Activated T-helper 17 cell treated with anti-CD3 and anti-CD28 coated beads, Interleukin-2, amount 50 U/mL, for 72 hours (primary cell): Measurements from ENCODE around the gene KYNU. TPM values are rescaled to one million over a fixed set of nuclear protein-coding genes. Genes with fewer than 3 reads are reported as not detected.
"Not testable (repeated sequence)": the region's sequence is repeated elsewhere in the genome, so short reads cannot be mapped to it uniquely, and the experiment has no call there.

Experiments
- ATAC-seq: fragments of 150-1000 bp; cut with Tn5 transposase; replicated peaks from 2 replicates; pipeline ENCODE4 v1.10.0; 2021; ENCODE audit warnings: mild to moderate bottlenecking, moderate library complexity
- H3K27ac Mint-ChIP-seq: one replicate; pipeline ENCODE4 v1.8.0; 2022; ENCODE audit warnings: mixed read lengths
- H3K27me3 Mint-ChIP-seq: one replicate; pipeline ENCODE4 v1.8.0; 2022; ENCODE audit warnings: mixed read lengths
- H3K36me3 Mint-ChIP-seq: one replicate; pipeline ENCODE4 v1.8.0; 2022; ENCODE audit warnings: low read depth, mild to moderate bottlenecking, mixed read lengths
- H3K4me1 Mint-ChIP-seq: one replicate; pipeline ENCODE4 v1.8.0; 2022; ENCODE audit warnings: mixed read lengths
- H3K4me3 Mint-ChIP-seq: one replicate; pipeline ENCODE4 v1.8.0; 2022; ENCODE audit warnings: mild to moderate bottlenecking, mixed read lengths
- H3K9me3 Mint-ChIP-seq: one replicate; pipeline ENCODE4 v1.8.0; 2022; ENCODE audit warnings: mixed read lengths
- total RNA-seq, 2 donors: library from RNA; stranded (reverse); gene quantifications; one replicate each; pipeline ENCODE4 v1.2.3, GENCODE V29; 2022

The KYNU gene
- total RNA-seq, 2 donors from 2014 or later: 0.05 TPM; not detected in 1

DNA sequence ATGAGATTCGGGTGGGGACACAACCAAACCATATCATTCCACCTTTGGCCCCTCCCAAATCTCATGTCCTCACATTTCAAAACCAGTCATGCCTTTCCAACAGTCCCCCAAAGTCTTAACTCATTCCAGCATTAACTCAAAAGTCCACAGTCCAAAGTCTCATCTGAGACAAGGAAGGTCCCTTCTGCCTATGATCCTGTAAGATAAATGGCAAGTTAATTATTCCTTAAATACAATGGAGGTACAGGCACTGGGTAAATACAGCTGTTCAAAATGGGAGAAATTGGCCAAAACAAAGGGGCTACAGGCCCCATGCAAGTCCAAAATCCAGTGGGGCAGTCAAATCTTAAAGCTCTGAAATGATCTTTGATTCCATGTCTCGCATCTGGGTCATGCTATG, 71.3 kb downstream of the KYNU start:
- not testable (repeated sequence) for H3K4me1 Mint-ChIP-seq, H3K4me3 Mint-ChIP-seq, ATAC-seq, H3K27ac Mint-ChIP-seq, H3K27me3 Mint-ChIP-seq, H3K36me3 Mint-ChIP-seq, H3K9me3 Mint-ChIP-seq

DNA sequence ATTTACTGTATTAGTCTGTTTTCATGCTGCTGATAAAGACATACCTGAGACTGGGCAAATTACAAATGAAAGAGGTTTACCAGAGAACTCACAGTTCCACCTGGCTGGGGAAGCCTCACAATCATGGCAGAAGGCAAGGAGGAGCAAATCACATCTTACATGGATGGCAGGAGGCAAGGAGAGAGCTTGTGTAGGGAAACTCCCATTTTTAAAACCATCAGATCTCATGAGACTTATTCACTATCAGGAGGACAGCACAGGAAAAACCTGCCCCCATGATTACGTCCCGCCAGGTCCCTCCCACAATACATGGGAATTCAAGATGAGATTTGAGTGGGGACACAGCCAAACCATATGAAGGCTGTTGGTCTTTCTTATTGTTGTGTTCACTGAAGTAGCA, 72.9 kb downstream of the KYNU start:
- not testable (repeated sequence) for H3K27me3 Mint-ChIP-seq, H3K4me3 Mint-ChIP-seq, H3K27ac Mint-ChIP-seq, H3K4me1 Mint-ChIP-seq, H3K9me3 Mint-ChIP-seq, H3K36me3 Mint-ChIP-seq, ATAC-seq

DNA sequence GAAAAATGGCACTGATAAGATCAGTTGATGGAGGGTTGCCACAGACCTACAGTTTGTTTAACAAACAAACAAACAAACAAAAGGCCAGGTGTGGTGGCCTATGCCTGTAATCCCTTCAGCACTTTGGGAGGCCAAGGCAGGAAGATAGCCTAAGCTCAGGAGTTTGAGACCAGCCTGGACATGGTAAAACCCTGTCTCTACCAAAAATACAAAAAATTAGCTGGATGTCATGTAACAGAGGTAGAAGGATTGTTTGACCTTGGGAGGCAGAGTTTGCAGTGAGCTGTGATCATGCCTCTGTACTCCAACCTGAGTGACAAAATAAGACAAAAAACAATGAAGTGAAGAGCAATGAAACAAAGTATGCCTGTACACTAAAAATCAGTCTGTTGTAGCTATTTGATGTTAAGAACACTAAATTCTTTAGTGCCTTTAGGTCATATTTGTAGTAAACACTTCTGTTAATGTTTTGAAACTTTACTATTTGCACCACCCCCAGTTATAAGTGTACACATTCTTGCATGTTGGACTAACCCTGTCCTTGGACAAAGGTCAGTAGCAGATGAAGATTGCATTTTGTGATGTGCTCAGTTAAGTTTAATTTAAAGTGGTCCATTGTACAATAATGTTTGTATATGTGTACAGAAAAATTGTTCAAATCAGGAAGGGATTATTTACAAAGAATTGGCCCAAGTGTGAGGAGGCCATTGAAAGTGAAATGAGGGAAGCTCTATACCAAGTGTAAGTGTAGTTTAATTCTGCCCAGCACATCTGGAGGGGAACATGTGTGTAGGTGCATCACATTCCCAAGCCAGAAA, 73.9 kb downstream of the KYNU start:
- Mint-ChIP-seq H3K4me3 (no peak overlapping the region), H3K9me3 (no peaks in the 10 kb centered on the region), H3K36me3 (no peaks in the 10 kb centered on the region), H3K27me3 (peaks cover 8% of the 10 kb centered on the region), H3K27ac (no peak overlapping the region), H3K4me1 (no peaks in the 10 kb centered on the region)
- ATAC-seq: no peak

DNA sequence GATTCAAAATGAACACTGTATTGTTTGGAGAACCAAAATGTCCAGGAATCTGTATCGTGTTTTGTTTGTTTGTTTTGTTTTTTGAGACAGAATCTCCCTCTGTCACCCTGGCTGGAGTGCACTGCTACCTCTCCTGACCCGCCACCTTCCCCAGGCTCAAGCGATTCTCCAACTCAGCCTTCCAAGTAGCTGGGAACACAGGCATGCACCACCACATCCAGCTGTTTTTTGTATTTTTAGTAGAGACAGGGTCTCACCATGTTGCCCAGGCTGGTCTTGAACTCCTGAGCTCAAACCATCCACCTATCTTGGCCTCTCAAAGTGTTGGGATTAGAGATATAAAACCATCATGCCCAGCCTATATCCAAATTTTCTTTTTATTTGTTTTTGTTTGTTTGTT, 74.6 kb downstream of the KYNU start:
- H3K4me3 Mint-ChIP-seq: no peak overlapping the region
- H3K9me3 Mint-ChIP-seq: no peaks in the 10 kb centered on the region
- no peak for ATAC-seq
- no peaks in the 10 kb centered on the region for H3K4me1 Mint-ChIP-seq
- no peaks in the 10 kb centered on the region for H3K36me3 Mint-ChIP-seq
- peaks cover 8% of the 10 kb centered on the region for H3K27me3 Mint-ChIP-seq
- no peak overlapping the region for H3K27ac Mint-ChIP-seq

GRCh38 chr2:142952793-142953494, 75.5 kb downstream of the KYNU start:
- no peak for ATAC-seq
- H3K27ac Mint-ChIP-seq: no peak overlapping the region
- no peaks in the 10 kb centered on the region for H3K36me3 Mint-ChIP-seq
- peaks cover 8% of the 10 kb centered on the region for H3K27me3 Mint-ChIP-seq
- no peaks in the 10 kb centered on the region for H3K9me3 Mint-ChIP-seq
- no peaks in the 10 kb centered on the region for H3K4me1 Mint-ChIP-seq
- no peak overlapping the region for H3K4me3 Mint-ChIP-seq

DNA sequence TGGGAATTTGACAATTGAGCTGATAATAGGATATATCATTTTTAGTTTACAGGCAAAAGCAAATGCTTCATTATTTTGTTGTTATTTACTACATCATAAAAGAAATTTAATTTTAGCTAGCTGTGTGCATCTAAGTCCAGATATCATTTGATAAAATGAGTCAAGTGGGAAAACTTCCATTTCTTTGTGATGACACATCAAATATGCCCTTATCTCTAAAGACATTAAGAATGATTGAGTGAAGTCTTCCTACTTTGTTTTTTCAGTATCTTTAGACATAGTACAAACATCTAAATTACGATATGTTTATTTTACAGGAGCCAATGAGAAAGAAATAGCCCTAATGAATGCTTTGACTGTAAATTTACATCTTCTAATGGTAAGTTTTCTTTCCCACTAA, 77.0 kb downstream of the KYNU start:
- Mint-ChIP-seq H3K27ac (no peak overlapping the region), H3K9me3 (no peaks in the 10 kb centered on the region), H3K27me3 (peaks cover 12% of the 10 kb centered on the region), H3K4me3 (no peak overlapping the region), H3K36me3 (no peaks in the 10 kb centered on the region), H3K4me1 (no peaks in the 10 kb centered on the region)
- ATAC-seq: no peak

DNA sequence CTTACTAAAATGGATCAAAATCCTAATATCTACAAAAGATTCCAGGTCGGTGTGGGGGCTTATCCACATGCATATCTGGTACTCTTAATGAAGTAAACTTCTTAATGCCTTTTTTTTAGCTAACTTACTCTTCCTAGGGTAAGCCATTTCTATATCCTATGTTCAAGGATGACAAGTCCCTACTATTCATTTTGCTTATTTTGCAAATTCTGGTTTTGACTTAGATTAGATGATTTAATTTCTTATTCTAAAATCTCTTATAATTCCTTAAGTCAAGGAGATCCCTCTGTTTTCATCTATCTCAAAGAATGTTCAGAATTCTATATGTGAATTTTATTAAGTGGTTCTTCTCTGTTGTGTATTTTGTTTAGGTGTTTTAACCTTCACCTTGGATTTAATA, 79.7 kb downstream of the KYNU start:
- H3K27ac Mint-ChIP-seq: no peak overlapping the region
- H3K9me3 Mint-ChIP-seq: no peaks in the 10 kb centered on the region
- no peak overlapping the region for H3K4me3 Mint-ChIP-seq
- no peaks in the 10 kb centered on the region for H3K4me1 Mint-ChIP-seq
- ATAC-seq: no peak
- peaks cover 12% of the 10 kb centered on the region for H3K27me3 Mint-ChIP-seq
- H3K36me3 Mint-ChIP-seq: no peaks in the 10 kb centered on the region

- no peak overlapping the region for H3K4me3 Mint-ChIP-seq
- H3K27me3 Mint-ChIP-seq: peaks cover 13% of the 10 kb centered on the region
- no peaks in the 10 kb centered on the region for H3K36me3 Mint-ChIP-seq
- H3K9me3 Mint-ChIP-seq: no peaks in the 10 kb centered on the region
- no peak overlapping the region for H3K27ac Mint-ChIP-seq
- H3K4me1 Mint-ChIP-seq: no peaks in the 10 kb centered on the region
- no peak for ATAC-seq
Observed at GRCh38 chr2:142961202-142961601, 83.7 kb downstream of the KYNU start.

DNA sequence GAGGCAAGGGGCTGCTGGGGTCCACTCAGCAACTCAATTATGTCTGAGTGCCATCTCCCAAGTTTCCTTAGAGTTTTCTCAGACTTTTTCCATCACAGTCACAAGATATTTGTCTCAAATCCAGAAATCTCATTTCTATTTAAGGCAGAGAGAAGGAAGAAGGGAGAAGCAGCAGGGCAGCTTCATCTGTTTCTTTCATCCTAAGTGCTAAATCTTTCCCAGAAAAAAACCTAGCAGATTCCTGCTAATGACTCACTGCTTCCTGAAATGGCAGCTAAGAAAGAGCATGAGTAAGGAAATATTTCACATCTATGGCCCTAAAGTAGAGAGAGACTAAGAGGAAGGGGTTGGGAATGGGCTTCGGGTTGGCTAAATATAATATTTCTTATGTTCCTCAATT, 88.0 kb downstream of the KYNU start:
- Mint-ChIP-seq H3K4me1 (no peaks in the 10 kb centered on the region), H3K4me3 (no peak overlapping the region)
- ATAC-seq: no peak

DNA sequence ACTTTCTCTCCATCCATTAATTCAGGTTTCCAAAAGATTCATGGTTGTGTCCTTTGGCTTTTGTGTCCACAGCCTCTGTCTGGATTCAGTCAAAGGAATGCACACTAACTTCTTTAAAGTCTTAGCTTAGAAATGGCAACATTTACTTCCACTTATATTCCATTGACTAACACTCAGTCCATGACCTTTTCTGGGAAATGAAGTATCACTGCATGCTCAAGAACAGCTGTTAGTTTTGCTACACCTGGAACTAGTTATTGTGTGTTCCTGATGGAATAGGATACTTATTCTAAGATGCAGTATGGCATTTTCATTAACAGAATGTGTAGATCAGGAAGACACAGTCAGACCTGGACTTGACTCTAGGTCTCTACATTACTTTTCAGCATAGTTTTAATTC, 88.8 kb downstream of the KYNU start:
- Mint-ChIP-seq H3K9me3 (no peaks in the 10 kb centered on the region), H3K27me3 (peaks cover 14% of the 10 kb centered on the region), H3K4me3 (no peak overlapping the region), H3K36me3 (no peaks in the 10 kb centered on the region), H3K4me1 (no peaks in the 10 kb centered on the region), H3K27ac (no peak overlapping the region)
- no peak for ATAC-seq

More for the DNA sequence above, 88.0 kb downstream of the KYNU start:
- Mint-ChIP-seq H3K27me3 (peaks cover 14% of the 10 kb centered on the region), H3K36me3 (no peaks in the 10 kb centered on the region), H3K27ac (no peak overlapping the region), H3K9me3 (no peaks in the 10 kb centered on the region)

- no peak for ATAC-seq
- H3K36me3 Mint-ChIP-seq: no peaks in the 10 kb centered on the region
Observed at GRCh38 chr2:142967060-142967459, 89.6 kb downstream of the KYNU start.

DNA sequence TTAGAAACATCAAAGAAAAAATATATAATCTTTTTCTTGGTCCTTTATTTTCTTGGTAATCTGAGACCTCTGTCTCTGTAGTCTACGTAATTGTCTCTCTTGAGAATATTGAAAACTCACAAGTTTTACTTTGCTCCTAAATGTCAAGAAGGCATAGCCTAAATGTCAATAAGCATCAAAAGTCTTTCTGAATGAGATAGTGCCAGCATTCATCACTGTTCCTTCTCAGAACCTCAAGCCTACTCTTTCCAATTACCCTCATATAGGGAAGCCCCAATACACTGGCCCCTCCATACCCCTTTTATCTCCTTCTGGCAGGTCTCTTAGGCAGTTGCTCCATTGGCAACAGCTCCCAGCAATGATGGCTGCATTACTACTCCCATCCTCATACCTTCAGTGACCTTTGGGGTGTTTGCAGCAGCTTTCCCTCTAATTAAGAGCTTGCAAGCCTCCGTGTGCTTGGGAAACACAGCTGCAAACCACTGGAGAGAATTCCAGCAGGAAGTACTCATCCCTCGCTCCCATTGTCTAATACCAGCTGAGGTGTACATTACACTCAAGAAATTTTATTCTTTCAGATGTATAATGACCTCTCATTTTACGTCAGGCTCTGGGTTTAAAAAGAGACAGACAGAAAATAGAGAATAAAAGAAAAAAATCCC, 95.8 kb downstream of the KYNU start:
- no peak for ATAC-seq
- H3K9me3 Mint-ChIP-seq: no peaks in the 10 kb centered on the region
- no peak overlapping the region for H3K27ac Mint-ChIP-seq
- H3K4me1 Mint-ChIP-seq: no peaks in the 10 kb centered on the region
- no peaks in the 10 kb centered on the region for H3K27me3 Mint-ChIP-seq
- H3K4me3 Mint-ChIP-seq: no peak overlapping the region
- H3K36me3 Mint-ChIP-seq: no peaks in the 10 kb centered on the region

More at GRCh38 chr2:142967060-142967459, 89.6 kb downstream of the KYNU start:
- Mint-ChIP-seq H3K27ac (no peak overlapping the region), H3K9me3 (no peaks in the 10 kb centered on the region), H3K4me1 (no peaks in the 10 kb centered on the region), H3K4me3 (no peak overlapping the region), H3K27me3 (peaks cover 14% of the 10 kb centered on the region)

DNA sequence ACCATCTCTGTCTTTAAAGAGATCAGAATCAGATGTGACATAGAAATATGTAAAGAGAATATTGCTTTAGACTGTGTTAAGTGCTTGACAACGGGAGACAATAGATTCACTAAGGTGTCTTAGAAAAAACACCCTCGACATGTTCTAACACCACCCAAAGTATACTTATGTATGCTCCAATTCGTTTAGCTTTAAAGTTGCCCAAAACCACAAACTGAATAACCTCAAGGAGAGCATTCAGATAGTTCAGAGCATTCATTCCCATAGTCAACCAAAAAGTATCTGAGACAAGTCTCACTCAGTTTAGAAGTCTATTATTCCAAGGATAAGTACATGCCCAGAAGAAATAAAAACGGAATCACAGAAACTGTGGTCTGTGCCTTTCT, 96.4 kb downstream of the KYNU start:
- H3K4me3 Mint-ChIP-seq: no peak overlapping the region
- H3K4me1 Mint-ChIP-seq: no peaks in the 10 kb centered on the region
- ATAC-seq: no peak
- no peaks in the 10 kb centered on the region for H3K36me3 Mint-ChIP-seq
- H3K9me3 Mint-ChIP-seq: no peaks in the 10 kb centered on the region
- no peaks in the 10 kb centered on the region for H3K27me3 Mint-ChIP-seq
- H3K27ac Mint-ChIP-seq: no peak overlapping the region

- ATAC-seq: no peak
- no peaks in the 10 kb centered on the region for H3K9me3 Mint-ChIP-seq
- no peaks in the 10 kb centered on the region for H3K4me1 Mint-ChIP-seq
- H3K27ac Mint-ChIP-seq: no peak overlapping the region
- no peaks in the 10 kb centered on the region for H3K36me3 Mint-ChIP-seq
- H3K27me3 Mint-ChIP-seq: no peaks in the 10 kb centered on the region
- no peak overlapping the region for H3K4me3 Mint-ChIP-seq
Observed at GRCh38 chr2:142974288-142975024, 97.0 kb downstream of the KYNU start.
